Transverse colon (tissue), 4 donors: ENCODE results near the gene EPHA8. TPM values are rescaled to one million over a fixed set of nuclear protein-coding genes. Genes with fewer than 3 reads are reported as not detected.

ENCODE experiments used
- DNase-seq: peaks from one replicate; pipeline ENCODE4 v3.0.0-alpha.2; 2019
- H3K27ac ChIP-seq, 4 donors: fragments of 200-600 bp; sonication (generic); 2 replicates each; pipeline ENCODE4 v1.5.1; 2016 to 2018; ENCODE audit warnings: inconsistent platforms in 4 of 4
- H3K27me3 ChIP-seq: fragments of 200-600 bp; sonication (generic); 2 replicates; pipeline ENCODE4 v1.5.1; 2017; ENCODE audit warnings: inconsistent platforms
- H3K36me3 ChIP-seq, 4 donors: fragments of 200-600 bp; sonication (generic); 2 replicates each; pipeline ENCODE4 v1.5.1; 2017 to 2019; ENCODE audit warnings: inconsistent platforms in 4 of 4
- H3K4me1 ChIP-seq, 4 donors: fragments of 200-600 bp; sonication (generic); 2 replicates each; pipeline ENCODE4 v1.5.1; 2017 to 2020; ENCODE audit warnings: inconsistent platforms in 4 of 4
- H3K4me3 ChIP-seq, 4 donors: fragments of 200-600 bp; sonication (generic); 1 replicate in 1 of 4; 2 replicates in 3 of 4; pipeline versions ENCODE4 v1.5.1 to v1.6.1; 2017 to 2019; ENCODE audit warnings: inconsistent platforms in 4 of 4
- H3K9me3 ChIP-seq, 2 donors: fragments of 200-600 bp; sonication (generic); 2 replicates each; pipeline ENCODE4 v1.5.1; 2017 to 2019; ENCODE audit warnings: inconsistent platforms in 2 of 2
- CTCF ChIP-seq, 5 experiments: fragments of 200-600 bp in 3 of 5; fragments of 450-650 bp in 2 of 5; sonication (generic) in 3 of 5; IDR thresholded peaks; 1 replicate in 2 of 5; 2 replicates in 3 of 5; pipeline ENCODE4 v1.5.1; 2016 to 2017; ENCODE audit warnings: antibody characterized with exemption in 5 of 5, inconsistent platforms in 3 of 5, mild to moderate bottlenecking in 2 of 5, moderate library complexity in 1 of 5
- EP300 ChIP-seq: sonication (generic); formaldehyde crosslinking; IDR thresholded peaks from one replicate; pipeline ENCODE4 v1.6.1; 2017; ENCODE audit warnings: antibody characterized with exemption, low read depth
- POLR2A ChIP-seq: fragments of 450-650 bp; IDR thresholded peaks from one replicate; pipeline ENCODE4 v1.6.1; 2016; ENCODE audit warnings: antibody characterized with exemption, mild to moderate bottlenecking, moderate library complexity
- POLR2AphosphoS5 ChIP-seq, 3 donors: sonication (generic); formaldehyde crosslinking; IDR thresholded peaks; one replicate each; pipeline ENCODE4 v1.6.1; 2016; ENCODE audit warnings: antibody characterized with exemption in 3 of 3
- WGBS, 2 donors: methylation state at CpG; one replicate each; pipeline ENCODE4 v1.1.5; 2018; ENCODE audit warnings: low coverage in 1 of 2; 5-methylcytosine and 5-hydroxymethylcytosine counted together
- in situ Hi-C, 4 donors: fragments of 200-750 bp; cut with MboI; loops; one replicate each; pipeline versions ENCODE4 v1.15.0 to v1.15.1; 2017; ENCODE audit warnings: low sequenced_read_pairs in 3 of 4, low pct_ligation_motif_present in 1 of 4, low pct_unique_long_range_greater_than_20kb in 1 of 4
- intact Hi-C: fragments of 100-400 bp; cut with DNase I; formaldehyde crosslinking; loops from one replicate; pipeline ENCODE4 v1.15.1; 2023; ENCODE audit warnings: low total_unique reads
- total RNA-seq, 4 donors: library from RNA; depleted of rRNA; stranded (reverse); fragments of >200 nt; gene quantifications; one replicate each; pipeline ENCODE4 v1.1.0, GENCODE V29; 2016

The EPHA8 gene
- total RNA-seq, 4 donors from 2014 or later, result not detected

GRCh38 chr1:22518379-22518778 is 44.9 kb upstream of the EPHA8 start:
- DNase-seq, result no peak
- Histone ChIP-seq H3K9me3 (no peaks in the 10 kb centered on the region), H3K4me3 (no peak overlapping the region), H3K4me1 (no peaks in the 10 kb centered on the region), H3K36me3 (peaks cover 0 to 55% (median 22%) of the 10 kb centered on the region in 4 donors), H3K27me3 (no peaks in the 10 kb centered on the region), H3K27ac (no peak overlapping the region)
- 71 to 80% methylated on average over 2 to 3 of the region's 3 CpGs for WGBS, 2 donors
- TF ChIP-seq POLR2AphosphoS5 (IDR thresholded peaks at IDR 0.05) (no peak), EP300 (no peak), CTCF (IDR thresholded peaks at IDR 0.05) (no peak), POLR2A (no peak)
- in situ Hi-C loops (no loop called here), intact Hi-C loops (no loop called here)

GRCh38 chr1:22520871-22521270 is 42.4 kb upstream of the EPHA8 start:
- H3K27ac ChIP-seq, result no peak overlapping the region
- 93 to 94% methylated on average over 3 to 9 of the region's 9 CpGs for WGBS, 2 donors
- H3K4me3 ChIP-seq, result no peak overlapping the region
- intact Hi-C loops (no loop called here), in situ Hi-C loops (no loop called here)
- H3K4me1 ChIP-seq, result no peaks in the 10 kb centered on the region
- no peaks in the 10 kb centered on the region for H3K9me3 ChIP-seq
- TF ChIP-seq POLR2A (no peak), POLR2AphosphoS5 (IDR thresholded peaks at IDR 0.05) (no peak), EP300 (no peak), CTCF (IDR thresholded peaks at IDR 0.05) (no peak)
- H3K36me3 ChIP-seq, result peaks cover 0 to 48% (median 23%) of the 10 kb centered on the region in 4 donors
- DNase-seq, result no peak
- no peaks in the 10 kb centered on the region for H3K27me3 ChIP-seq

- intact Hi-C loops, result no loop called here
- Histone ChIP-seq H3K4me3 (no peak overlapping the region), H3K27me3 (no peaks in the 10 kb centered on the region), H3K4me1 (no peaks in the 10 kb centered on the region), H3K36me3 (peaks cover 0 to 57% (median 23%) of the 10 kb centered on the region in 4 donors), H3K9me3 (no peaks in the 10 kb centered on the region), H3K27ac (no peak overlapping the region)
- in situ Hi-C loops, result no loop called here
- no peak for DNase-seq
- 100% methylated on average over 4 of the region's 4 CpGs; no CpG with 5 or more reads in 1 of the 2 donors for WGBS, 2 donors
- no peak for TF ChIP-seq POLR2AphosphoS5 (IDR thresholded peaks at IDR 0.05)
- TF ChIP-seq POLR2A, result no peak
- no peak for TF ChIP-seq CTCF (IDR thresholded peaks at IDR 0.05)
- no peak for TF ChIP-seq EP300
Measured at GRCh38 chr1:22521692-22522091, 41.6 kb upstream of the EPHA8 start.

- intact Hi-C loops, result no loop called here
- Histone ChIP-seq H3K36me3 (peaks cover 0 to 60% (median 23%) of the 10 kb centered on the region in 4 donors), H3K27ac (no peak overlapping the region), H3K4me1 (no peaks in the 10 kb centered on the region), H3K9me3 (no peaks in the 10 kb centered on the region), H3K4me3 (no peak overlapping the region), H3K27me3 (no peaks in the 10 kb centered on the region)
- WGBS, 2 donors, result 96 to 97% methylated on average over 6 to 7 of the region's 7 CpGs
- TF ChIP-seq POLR2A (no peak), EP300 (no peak), POLR2AphosphoS5 (IDR thresholded peaks at IDR 0.05) (no peak), CTCF (IDR thresholded peaks at IDR 0.05) (no peak)
- in situ Hi-C loops, result no loop called here
- DNase-seq, result no peak
Measured at GRCh38 chr1:22522221-22522743, 41.0 kb upstream of the EPHA8 start.
